Glutamatergic neuron (in vitro differentiated cells): Measurements from ENCODE around the gene FBXO22. TPM values are rescaled to one million over a fixed set of nuclear protein-coding genes. Genes with fewer than 3 reads are reported as not detected.

Experiments used
- DNase-seq: peaks from one replicate; pipeline ENCODE4 v3.0.0; 2022
- H3K27ac Mint-ChIP-seq: one replicate; pipeline ENCODE4 v1.8.0; 2020; ENCODE audit warnings: mild to moderate bottlenecking, mixed read lengths, inconsistent platforms; ENCODE audit not compliant: unreplicated experiment
- H3K27me3 Mint-ChIP-seq: one replicate; pipeline ENCODE4 v1.8.0; 2020; ENCODE audit warnings: mild to moderate bottlenecking, moderate library complexity, mixed read lengths, inconsistent platforms; ENCODE audit not compliant: unreplicated experiment
- H3K36me3 Mint-ChIP-seq: one replicate; pipeline ENCODE4 v1.8.0; 2020; ENCODE audit warnings: mild to moderate bottlenecking, mixed read lengths, inconsistent platforms; ENCODE audit not compliant: unreplicated experiment
- H3K4me1 Mint-ChIP-seq: one replicate; pipeline ENCODE4 v1.8.0; 2020; ENCODE audit warnings: mild to moderate bottlenecking, low read depth, mixed read lengths, inconsistent platforms; ENCODE audit not compliant: unreplicated experiment
- H3K4me3 Mint-ChIP-seq: one replicate; pipeline ENCODE4 v1.8.0; 2020; ENCODE audit warnings: mild to moderate bottlenecking, mixed read lengths, inconsistent platforms; ENCODE audit not compliant: unreplicated experiment
- H3K9me3 Mint-ChIP-seq: one replicate; pipeline ENCODE4 v1.8.0; 2020; ENCODE audit warnings: mild to moderate bottlenecking, moderate library complexity, mixed read lengths, inconsistent platforms; ENCODE audit not compliant: unreplicated experiment
- long read RNA-seq: library from polyadenylated mRNA; unstranded; transcript quantifications from one replicate; pipeline ENCODE4 v2.0.0, GENCODE V29; 2020; ENCODE audit not compliant: unreplicated experiment
- total RNA-seq: library from RNA; stranded (reverse); fragmentation: NEBNext Ultra II Directional; extraction: Animal tissue kit (Norgen Biotek cat#: 25700); gene quantifications from one replicate; pipeline ENCODE4 v1.2.1, GENCODE V29; 2021; ENCODE audit not compliant: unreplicated experiment
- TF ChIP-seq, protein P1 (sequence below): fragments of 200-600 bp; sonication (generic); IDR thresholded peaks from one replicate; pipeline ENCODE4 v1.5.0; 2021; ENCODE audit not compliant: partially characterized antibody, unreplicated experiment

FBXO22 gene
- 45.1 TPM for total RNA-seq
- long read RNA-seq, full-length matches to known transcripts, result 20 of 27 reads
- long read RNA-seq, partial matches to known transcripts, result 2 of 27 reads
- long read RNA-seq, other reads (novel, unspliced or antisense), result 5 of 27 reads

GRCh38 chr15:75903331-75904239, at the start of gene FBXO22:
FBXO22 (plus strand) TSS chr15:75903878; CDS start chr15:75903964, 86 bp downstream.
- Mint-ChIP-seq H3K27me3 (peaks cover 12% of the 10 kb centered on the region), H3K4me1 (peaks cover 27% of the 10 kb centered on the region), H3K4me3 (peak within 1 kb of the TSS; percentile 94), H3K27ac (peak within 1 kb of the TSS; percentile 97), H3K9me3 (peaks cover 23% of the 10 kb centered on the region), H3K36me3 (no peaks in the 10 kb centered on the region)
- TF ChIP-seq, protein P1, sequence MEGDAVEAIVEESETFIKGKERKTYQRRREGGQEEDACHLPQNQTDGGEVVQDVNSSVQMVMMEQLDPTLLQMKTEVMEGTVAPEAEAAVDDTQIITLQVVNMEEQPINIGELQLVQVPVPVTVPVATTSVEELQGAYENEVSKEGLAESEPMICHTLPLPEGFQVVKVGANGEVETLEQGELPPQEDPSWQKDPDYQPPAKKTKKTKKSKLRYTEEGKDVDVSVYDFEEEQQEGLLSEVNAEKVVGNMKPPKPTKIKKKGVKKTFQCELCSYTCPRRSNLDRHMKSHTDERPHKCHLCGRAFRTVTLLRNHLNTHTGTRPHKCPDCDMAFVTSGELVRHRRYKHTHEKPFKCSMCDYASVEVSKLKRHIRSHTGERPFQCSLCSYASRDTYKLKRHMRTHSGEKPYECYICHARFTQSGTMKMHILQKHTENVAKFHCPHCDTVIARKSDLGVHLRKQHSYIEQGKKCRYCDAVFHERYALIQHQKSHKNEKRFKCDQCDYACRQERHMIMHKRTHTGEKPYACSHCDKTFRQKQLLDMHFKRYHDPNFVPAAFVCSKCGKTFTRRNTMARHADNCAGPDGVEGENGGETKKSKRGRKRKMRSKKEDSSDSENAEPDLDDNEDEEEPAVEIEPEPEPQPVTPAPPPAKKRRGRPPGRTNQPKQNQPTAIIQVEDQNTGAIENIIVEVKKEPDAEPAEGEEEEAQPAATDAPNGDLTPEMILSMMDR, result no peak
- DNase-seq, result peak; percentile 95

- Mint-ChIP-seq H3K27ac (no peak overlapping the region), H3K4me3 (no peak overlapping the region)
These were observed 45.8 kb upstream of the FBXO22 start for GRCh38 chr15:75857886-75858285.

DNA sequence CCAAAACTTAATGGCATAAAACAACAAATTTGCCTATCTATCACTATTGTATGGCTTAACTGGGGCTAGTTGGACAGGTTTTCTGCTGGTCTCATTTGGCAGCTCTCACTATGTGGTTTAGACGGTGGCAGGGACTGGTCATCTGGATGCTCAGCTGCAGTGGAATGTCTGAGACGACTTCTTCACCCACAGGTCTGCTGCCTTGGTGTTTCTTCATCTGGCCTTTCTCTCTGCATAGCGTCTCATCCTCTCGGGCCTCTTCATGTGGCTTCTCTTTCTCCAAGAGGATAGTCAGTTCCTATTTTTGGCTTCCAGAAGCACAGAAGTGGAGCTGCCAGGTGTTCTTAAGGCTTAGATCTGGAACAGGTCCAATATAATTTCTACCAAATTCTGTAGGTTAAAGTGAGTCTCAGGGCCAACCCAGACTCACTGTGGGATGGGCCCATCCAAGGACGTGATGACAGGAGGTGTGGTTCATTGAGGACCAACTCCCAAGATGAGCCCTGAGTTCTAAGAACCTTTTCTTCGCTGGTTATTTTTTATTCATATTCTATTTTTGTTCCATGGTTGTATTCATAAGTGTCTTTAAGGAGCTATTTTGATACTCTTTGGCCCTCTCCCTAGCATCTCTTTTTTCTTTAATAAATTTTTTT, 41.8 kb upstream of the FBXO22 start:
- no peak overlapping the region for H3K27ac Mint-ChIP-seq
- DNase-seq, result no peak
- H3K36me3 Mint-ChIP-seq, result no peaks in the 10 kb centered on the region
- H3K4me1 Mint-ChIP-seq, result peaks cover 34% of the 10 kb centered on the region
- no peak overlapping the region for H3K4me3 Mint-ChIP-seq
- TF ChIP-seq, protein P1, result no peak
- H3K27me3 Mint-ChIP-seq, result no peaks in the 10 kb centered on the region
- H3K9me3 Mint-ChIP-seq, result no peaks in the 10 kb centered on the region

More at GRCh38 chr15:75857886-75858285, 45.8 kb upstream of the FBXO22 start:
- Mint-ChIP-seq H3K27me3 (peaks cover 2% of the 10 kb centered on the region), H3K9me3 (no peaks in the 10 kb centered on the region), H3K4me1 (peaks cover 21% of the 10 kb centered on the region), H3K36me3 (no peaks in the 10 kb centered on the region)
- DNase-seq, result no peak
- TF ChIP-seq, protein P1, result no peak

- H3K9me3 Mint-ChIP-seq, result no peaks in the 10 kb centered on the region
- H3K4me1 Mint-ChIP-seq, result peaks cover 38% of the 10 kb centered on the region
- no peak for DNase-seq
- no peaks in the 10 kb centered on the region for H3K36me3 Mint-ChIP-seq
- H3K27me3 Mint-ChIP-seq, result no peaks in the 10 kb centered on the region
- peak overlapping the region; percentile 46 for H3K27ac Mint-ChIP-seq
- no peak overlapping the region for H3K4me3 Mint-ChIP-seq
- TF ChIP-seq, protein P1, result no peak
These were observed 40.9 kb upstream of the FBXO22 start for GRCh38 chr15:75862796-75863195.
